ENCODE data around the gene XNDC1N.

The XNDC1N gene

GRCh38 chr11:71927820-71928736, at the start of gene XNDC1N:
XNDC1N (minus strand) TSS chr11:71928594; CDS start chr11:71923353, 5,241 bp downstream.
- DNase-seq, result no peak

- DNase-seq, result no peak
Measured at GRCh38 chr11:71977743-71978418, 49.5 kb upstream of the XNDC1N start.

- no peak for DNase-seq
Measured at GRCh38 chr11:71977090-71977489, 48.7 kb upstream of the XNDC1N start.

- DNase-seq, result no peak
Measured at GRCh38 chr11:71976551-71976950, 48.2 kb upstream of the XNDC1N start.

GRCh38 chr11:71971680-71972079, 43.3 kb upstream of the XNDC1N start:
- DNase-seq, result no peak

GRCh38 chr11:71964641-71965040, 36.2 kb upstream of the XNDC1N start:
- no peak for DNase-seq

- DNase-seq, result no peak
Measured at GRCh38 chr11:71963468-71963867, 35.1 kb upstream of the XNDC1N start.

GRCh38 chr11:71962428-71963038, 34.1 kb upstream of the XNDC1N start:
- no peak for DNase-seq

- no peak for DNase-seq
Measured at GRCh38 chr11:71955898-71956456, 27.6 kb upstream of the XNDC1N start.

GRCh38 chr11:71951741-71952310, 23.4 kb upstream of the XNDC1N start:
- no peak for DNase-seq

GRCh38 chr11:71949034-71949433, 20.6 kb upstream of the XNDC1N start:
- DNase-seq, result no peak

- no peak for DNase-seq
Measured at GRCh38 chr11:71948314-71949027, 20.1 kb upstream of the XNDC1N start.

- no peak for DNase-seq
Measured at GRCh38 chr11:71947498-71947897, 19.1 kb upstream of the XNDC1N start.

GRCh38 chr11:71946144-71946571, 17.8 kb upstream of the XNDC1N start:
- no peak for DNase-seq

GRCh38 chr11:71940561-71941219, 12.3 kb upstream of the XNDC1N start:
- DNase-seq, result no peak

GRCh38 chr11:71937826-71938225, 9.4 kb upstream of the XNDC1N start:
- no peak for DNase-seq

GRCh38 chr11:71936825-71937224, 8.4 kb upstream of the XNDC1N start:
- no peak for DNase-seq

- no peak for DNase-seq
Measured at GRCh38 chr11:71935338-71935925, 7.0 kb upstream of the XNDC1N start.

- no peak for DNase-seq
Measured at GRCh38 chr11:71934213-71934612, 5.8 kb upstream of the XNDC1N start.

- DNase-seq, result no peak
Measured at GRCh38 chr11:71933141-71933933, 4.9 kb upstream of the XNDC1N start.

Data from left hindlimb (tissue), 1 donor.